ENCODE measurements around the gene DOCK11. TPM values are rescaled to one million over a fixed set of nuclear protein-coding genes. Genes with fewer than 3 reads are reported as not detected.
A peak's percentile ranks its signal among the peaks of the same experiment; 100 is the strongest.
"Not testable (repeated sequence)": the region's sequence is repeated elsewhere in the genome, so short reads cannot be mapped to it uniquely, and the experiment has no call there.

DOCK11 gene
- 10 to 100 TPM; 32.8 to 34.8 TPM for total RNA-seq

DNA sequence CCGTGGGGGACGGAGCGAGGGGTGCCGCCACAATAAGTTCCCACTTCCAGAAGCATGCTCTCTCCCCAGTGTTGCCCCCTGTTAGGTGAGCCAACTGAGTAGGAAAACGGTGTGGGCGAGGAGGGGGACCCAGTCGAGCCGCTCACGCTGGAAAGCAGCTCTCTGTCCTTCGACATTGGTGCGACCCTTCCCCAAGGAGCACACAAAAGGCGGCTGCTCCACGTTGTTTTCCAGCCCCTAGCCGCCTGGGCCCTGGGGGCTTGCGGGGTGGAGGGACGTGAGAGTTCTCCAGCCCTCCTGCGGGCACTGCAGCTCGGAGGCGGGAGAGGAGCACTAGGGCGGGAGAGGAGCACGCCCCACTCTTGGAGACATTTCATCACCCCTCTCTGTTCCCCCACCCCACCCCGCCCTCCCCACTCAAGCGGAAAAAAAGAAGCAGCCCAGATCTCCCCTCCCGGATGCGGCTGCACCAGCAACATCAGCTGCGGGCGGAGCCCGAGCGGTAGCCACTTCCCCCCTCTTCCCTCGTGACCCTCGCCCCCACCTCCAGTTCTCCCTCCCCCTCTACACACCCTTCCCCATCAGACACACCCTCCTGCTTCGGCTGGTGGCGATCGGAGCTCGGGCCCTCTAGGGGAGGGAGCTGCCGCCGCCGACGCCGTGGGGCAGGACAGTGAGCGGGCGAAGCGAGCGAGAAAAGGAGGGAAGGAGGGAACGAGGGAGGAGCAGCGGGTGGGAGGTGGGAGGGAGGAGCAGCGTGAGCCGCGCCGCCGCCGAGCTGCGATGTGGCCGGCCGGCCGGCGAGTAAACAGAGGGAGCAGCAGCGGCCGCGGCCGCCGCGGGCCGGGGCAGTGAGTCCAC is at the start of gene DOCK11:
DOCK11 (plus strand) TSS at position 755 of the 861 bp plus-strand sequence. CDS start 157 bp downstream, outside the sequence.
- Mint-ChIP-seq H3K27me3 (ENCODE audit: low read depth) (no peaks in the 10 kb centered on the region), H3K27ac (peak within 1 kb of the TSS; percentile 96), H3K4me3 (peak within 1 kb of the TSS; percentile 97), H3K4me1 (ENCODE audit: low read depth) (peaks cover 17% of the 10 kb centered on the region), H3K9me3 (no peaks in the 10 kb centered on the region), H3K36me3 (ENCODE audit: low read depth) (no peaks in the 10 kb centered on the region)
- intact Hi-C loops (cut with micrococcal nuclease) = loop anchor here (1.0 to 5.0 kb wide), 4 partner anchors 66 to 482 kb away; no protein-coding TSS in a partner anchor
- peak; percentile 86 for DNase-seq
- CTCF ChIA-PET = interaction anchor here (0.9 to 2.8 kb wide), 3 partner anchors 37 to 107 kb away, joined by 3 to 13 read pairs (median 3); no protein-coding TSS in a partner anchor

DNA sequence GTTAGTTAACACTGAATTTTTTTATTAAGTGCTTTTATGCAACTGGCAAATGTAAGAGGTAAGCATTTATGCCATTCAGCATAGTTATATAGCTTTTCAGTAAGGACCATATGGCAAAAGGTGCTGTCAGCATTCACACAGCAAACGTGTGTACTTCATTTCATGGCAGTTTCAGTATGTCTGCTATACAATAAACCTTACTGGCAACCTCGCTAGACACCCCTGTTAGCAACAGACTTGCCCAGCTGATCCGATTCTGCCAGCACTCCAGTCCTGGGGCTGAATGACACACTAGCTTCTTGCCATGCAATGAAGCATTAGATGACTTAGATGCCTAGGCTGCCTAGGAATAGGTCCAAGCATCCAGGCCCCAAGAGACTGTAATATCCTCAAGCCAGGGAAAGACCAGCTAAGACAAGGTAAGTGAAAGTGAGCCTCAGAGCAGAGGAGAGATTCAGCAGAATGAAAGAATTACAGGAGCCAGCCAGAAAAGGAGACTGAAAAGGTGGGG is 47.3 kb upstream of the DOCK11 start:
- DNase-seq = no peak
- Mint-ChIP-seq H3K27ac (no peak overlapping the region), H3K9me3 (no peaks in the 10 kb centered on the region), H3K4me1 (ENCODE audit: low read depth) (no peaks in the 10 kb centered on the region), H3K27me3 (ENCODE audit: low read depth) (no peaks in the 10 kb centered on the region), H3K4me3 (no peak overlapping the region), H3K36me3 (ENCODE audit: low read depth) (no peaks in the 10 kb centered on the region)
- intact Hi-C loops (cut with micrococcal nuclease) = no loop called here
- CTCF ChIA-PET = no interaction called here

- intact Hi-C loops (cut with micrococcal nuclease) = no loop called here
- Mint-ChIP-seq H3K9me3 (no peaks in the 10 kb centered on the region), H3K27me3 (ENCODE audit: low read depth) (no peaks in the 10 kb centered on the region), H3K4me1 (ENCODE audit: low read depth) (no peaks in the 10 kb centered on the region), H3K27ac (no peak overlapping the region), H3K36me3 (ENCODE audit: low read depth) (no peaks in the 10 kb centered on the region), H3K4me3 (no peak overlapping the region)
- no peak for DNase-seq
- CTCF ChIA-PET = interaction anchor here (2.3 kb wide), 1 partner anchor 147 kb away, joined by 4 read pairs; no protein-coding TSS in a partner anchor
Measured at GRCh38 chrX:118455013-118455412, 40.6 kb upstream of the DOCK11 start.

GRCh38 chrX:118459494-118459893 is 36.1 kb upstream of the DOCK11 start:
- Mint-ChIP-seq H3K9me3 (no peaks in the 10 kb centered on the region), H3K27ac (no peak overlapping the region), H3K36me3 (ENCODE audit: low read depth) (no peaks in the 10 kb centered on the region), H3K27me3 (ENCODE audit: low read depth) (no peaks in the 10 kb centered on the region), H3K4me1 (ENCODE audit: low read depth) (no peaks in the 10 kb centered on the region), H3K4me3 (no peak overlapping the region)
- intact Hi-C loops (cut with micrococcal nuclease) = loop anchor here (1.0 kb wide), 2 partner anchors 142 to 348 kb away; no protein-coding TSS in a partner anchor
- DNase-seq = peak; percentile 37
- CTCF ChIA-PET = interaction anchor here (0.5 to 2.5 kb wide), 14 partner anchors 15 to 616 kb away, joined by 3 to 62 read pairs (median 4); no protein-coding TSS in a partner anchor

DNA sequence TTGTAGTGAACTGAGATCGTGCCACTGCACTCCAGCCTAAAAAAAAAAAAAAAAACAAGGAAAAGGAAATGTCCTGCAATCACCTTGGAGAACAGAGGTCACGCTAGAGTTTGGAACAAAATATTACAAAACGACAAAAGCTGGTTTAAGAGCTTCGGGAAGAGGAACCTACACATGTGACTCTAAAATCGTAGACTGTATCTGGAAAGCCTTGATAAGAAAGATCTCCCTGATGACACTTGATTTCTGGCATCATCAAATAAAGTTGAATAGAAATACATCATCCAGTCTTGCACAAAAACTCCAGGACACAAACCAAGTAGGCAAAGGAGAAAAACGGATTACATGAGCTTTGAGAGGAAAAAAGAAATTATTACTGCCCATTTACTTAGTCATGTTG is 31.1 kb upstream of the DOCK11 start:
- H3K9me3 Mint-ChIP-seq = no peaks in the 10 kb centered on the region

GRCh38 chrX:118468122-118468521 is 27.5 kb upstream of the DOCK11 start:
- Mint-ChIP-seq H3K4me1 (ENCODE audit: low read depth) (no peaks in the 10 kb centered on the region), H3K27me3 (ENCODE audit: low read depth) (no peaks in the 10 kb centered on the region), H3K27ac (no peak overlapping the region), H3K4me3 (no peak overlapping the region), H3K36me3 (ENCODE audit: low read depth) (no peaks in the 10 kb centered on the region), H3K9me3 (no peaks in the 10 kb centered on the region)
- intact Hi-C loops (cut with micrococcal nuclease) = no loop called here
- no peak for DNase-seq
- CTCF ChIA-PET = no interaction called here

More for the DNA sequence above, 31.1 kb upstream of the DOCK11 start:
- DNase-seq = no peak
- Mint-ChIP-seq H3K27me3 (ENCODE audit: low read depth) (no peaks in the 10 kb centered on the region), H3K27ac (no peak overlapping the region), H3K36me3 (ENCODE audit: low read depth) (no peaks in the 10 kb centered on the region), H3K4me1 (ENCODE audit: low read depth) (no peaks in the 10 kb centered on the region), H3K4me3 (no peak overlapping the region)
- intact Hi-C loops (cut with micrococcal nuclease) = no loop called here
- CTCF ChIA-PET = no interaction called here

GRCh38 chrX:118470721-118471347 is 24.8 kb upstream of the DOCK11 start:
- intact Hi-C loops (cut with micrococcal nuclease); H3K4me3 Mint-ChIP-seq: not testable (repeated sequence)

DNA sequence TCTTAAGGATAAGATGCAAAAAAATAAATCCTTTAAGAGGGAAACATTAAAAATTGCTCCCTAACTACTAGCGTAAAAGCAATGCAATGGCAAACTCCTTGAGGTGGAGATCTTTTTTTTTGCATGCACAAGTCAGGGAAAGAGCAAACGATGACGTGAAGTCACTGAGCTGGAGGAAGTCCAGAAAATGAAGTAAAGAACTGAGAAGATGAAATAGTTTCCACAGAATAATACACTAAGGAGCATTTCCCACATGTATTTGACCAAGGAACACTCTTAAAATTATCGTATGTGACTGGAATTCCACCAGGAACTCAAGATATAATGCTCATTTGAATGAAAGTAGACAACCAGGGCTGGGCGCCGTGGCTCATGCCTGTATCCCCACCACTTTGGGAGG is 21.0 kb upstream of the DOCK11 start:
- no peak for DNase-seq
- no peaks in the 10 kb centered on the region for H3K9me3 Mint-ChIP-seq
- CTCF ChIA-PET = interaction anchor here (0.7 to 1.9 kb wide), 2 partner anchors 15 to 234 kb away, joined by 3 to 4 read pairs; no protein-coding TSS in a partner anchor
- H3K4me3 Mint-ChIP-seq = no peak overlapping the region
- intact Hi-C loops (cut with micrococcal nuclease) = no loop called here
- no peaks in the 10 kb centered on the region for H3K4me1 Mint-ChIP-seq (ENCODE audit: low read depth)
- no peaks in the 10 kb centered on the region for H3K27me3 Mint-ChIP-seq (ENCODE audit: low read depth)
- no peak overlapping the region for H3K27ac Mint-ChIP-seq
- no peaks in the 10 kb centered on the region for H3K36me3 Mint-ChIP-seq (ENCODE audit: low read depth)

More at GRCh38 chrX:118470721-118471347, 24.8 kb upstream of the DOCK11 start:
- H3K9me3 Mint-ChIP-seq; H3K36me3 Mint-ChIP-seq (ENCODE audit: low read depth); DNase-seq; H3K27me3 Mint-ChIP-seq (ENCODE audit: low read depth); CTCF ChIA-PET; H3K4me1 Mint-ChIP-seq (ENCODE audit: low read depth); H3K27ac Mint-ChIP-seq: not testable (repeated sequence)

GRCh38 chrX:118475903-118476302 is 19.7 kb upstream of the DOCK11 start:
- CTCF ChIA-PET = no interaction called here
- H3K27me3 Mint-ChIP-seq (ENCODE audit: low read depth) = no peaks in the 10 kb centered on the region
- no peak overlapping the region for H3K27ac Mint-ChIP-seq
- intact Hi-C loops (cut with micrococcal nuclease) = no loop called here
- no peaks in the 10 kb centered on the region for H3K4me1 Mint-ChIP-seq (ENCODE audit: low read depth)
- H3K4me3 Mint-ChIP-seq = no peak overlapping the region
- DNase-seq = no peak
- H3K9me3 Mint-ChIP-seq = no peaks in the 10 kb centered on the region
- no peaks in the 10 kb centered on the region for H3K36me3 Mint-ChIP-seq (ENCODE audit: low read depth)

- Mint-ChIP-seq H3K27me3 (ENCODE audit: low read depth) (no peaks in the 10 kb centered on the region), H3K27ac (no peak overlapping the region), H3K4me1 (ENCODE audit: low read depth) (no peaks in the 10 kb centered on the region), H3K9me3 (no peaks in the 10 kb centered on the region), H3K4me3 (no peak overlapping the region), H3K36me3 (ENCODE audit: low read depth) (no peaks in the 10 kb centered on the region)
- CTCF ChIA-PET = no interaction called here
- no peak for DNase-seq
- intact Hi-C loops (cut with micrococcal nuclease) = no loop called here
Measured at GRCh38 chrX:118480172-118480571, 15.4 kb upstream of the DOCK11 start.

DNA sequence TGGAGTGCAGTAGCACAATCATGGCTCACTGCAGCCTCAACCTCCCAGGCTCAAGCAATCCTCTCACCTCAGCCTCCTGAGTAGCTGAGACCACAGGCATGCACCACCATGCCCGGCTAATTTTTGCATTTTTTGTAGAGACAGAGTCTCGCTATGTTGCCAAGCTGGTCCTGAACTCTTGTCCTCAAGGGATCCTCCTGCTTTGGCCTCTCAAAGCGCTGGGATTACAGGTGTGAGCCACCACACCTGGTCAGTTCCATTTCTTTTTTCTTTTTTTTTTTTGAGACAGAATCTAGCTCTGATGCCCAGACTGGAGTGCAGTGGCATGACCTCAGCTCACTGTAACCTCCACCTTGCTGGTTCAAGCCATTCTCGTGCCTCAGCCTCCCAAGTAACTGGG is 13.2 kb upstream of the DOCK11 start:
- H3K27ac Mint-ChIP-seq; H3K4me3 Mint-ChIP-seq; H3K36me3 Mint-ChIP-seq (ENCODE audit: low read depth); CTCF ChIA-PET; H3K4me1 Mint-ChIP-seq (ENCODE audit: low read depth); H3K27me3 Mint-ChIP-seq (ENCODE audit: low read depth); DNase-seq; intact Hi-C loops (cut with micrococcal nuclease); H3K9me3 Mint-ChIP-seq: not testable (repeated sequence)

DNA sequence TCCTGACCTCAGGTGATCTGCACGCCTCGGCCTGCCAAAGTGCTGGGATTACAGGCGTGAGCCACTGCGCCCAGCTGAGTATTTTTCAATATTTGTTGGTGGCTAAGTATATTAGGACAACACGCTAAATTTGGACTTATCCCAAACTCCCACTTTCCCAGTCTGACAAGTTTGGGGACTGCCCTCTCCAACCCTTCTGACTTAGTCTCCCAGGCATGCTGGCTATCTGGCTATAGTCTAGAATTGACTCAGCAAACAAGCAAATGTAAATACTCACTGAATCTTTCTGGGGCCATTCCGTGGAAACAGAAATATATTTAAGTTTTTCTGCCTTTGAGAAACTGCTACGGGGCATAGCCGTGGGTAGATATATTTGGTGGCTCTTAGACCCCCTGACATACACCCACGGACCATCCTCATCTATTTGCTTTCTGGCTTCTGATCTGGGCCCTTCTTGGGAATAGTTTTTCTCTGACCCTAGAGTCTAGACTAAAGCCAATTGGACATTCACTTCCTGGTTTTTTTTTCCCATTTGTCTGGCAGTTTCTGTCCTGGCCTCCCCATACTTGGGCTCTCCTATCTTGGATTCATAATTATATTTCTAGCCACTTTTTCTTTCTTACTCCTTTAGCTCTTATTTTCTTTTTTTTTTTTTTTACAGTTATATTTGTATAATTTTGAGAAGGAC is 11.3 kb upstream of the DOCK11 start:
- DNase-seq = no peak
- H3K27me3 Mint-ChIP-seq (ENCODE audit: low read depth) = no peaks in the 10 kb centered on the region
- intact Hi-C loops (cut with micrococcal nuclease) = no loop called here
- no peak overlapping the region for H3K27ac Mint-ChIP-seq
- no peaks in the 10 kb centered on the region for H3K36me3 Mint-ChIP-seq (ENCODE audit: low read depth)
- CTCF ChIA-PET = no interaction called here
- no peaks in the 10 kb centered on the region for H3K4me1 Mint-ChIP-seq (ENCODE audit: low read depth)
- H3K9me3 Mint-ChIP-seq = no peaks in the 10 kb centered on the region
- no peak overlapping the region for H3K4me3 Mint-ChIP-seq

Data from activated naive CD4-positive, alpha-beta T cell treated with anti-CD3 and anti-CD28 coated beads for 36 hours (primary cell).